Astrocyte (in vitro differentiated cells and primary cell): ENCODE data around the gene DBF4B.

ENCODE experiments used
- EZH2 ChIP-seq: IDR thresholded peaks from 2 replicates; pipeline ENCODE4 v1.6.1; 2012; ENCODE audit warnings: mild to moderate bottlenecking, low read length, inconsistent platforms; ENCODE audit not compliant: insufficient read depth
- TF ChIP-seq, protein P1 (sequence below): IDR thresholded peaks from 2 replicates; pipeline ENCODE4 v1.5.1; 2011; ENCODE audit warnings: low read depth, mild to moderate bottlenecking, inconsistent platforms, low read length, moderate library complexity; ENCODE audit not compliant: insufficient read depth

- TF ChIP-seq, protein P1, sequence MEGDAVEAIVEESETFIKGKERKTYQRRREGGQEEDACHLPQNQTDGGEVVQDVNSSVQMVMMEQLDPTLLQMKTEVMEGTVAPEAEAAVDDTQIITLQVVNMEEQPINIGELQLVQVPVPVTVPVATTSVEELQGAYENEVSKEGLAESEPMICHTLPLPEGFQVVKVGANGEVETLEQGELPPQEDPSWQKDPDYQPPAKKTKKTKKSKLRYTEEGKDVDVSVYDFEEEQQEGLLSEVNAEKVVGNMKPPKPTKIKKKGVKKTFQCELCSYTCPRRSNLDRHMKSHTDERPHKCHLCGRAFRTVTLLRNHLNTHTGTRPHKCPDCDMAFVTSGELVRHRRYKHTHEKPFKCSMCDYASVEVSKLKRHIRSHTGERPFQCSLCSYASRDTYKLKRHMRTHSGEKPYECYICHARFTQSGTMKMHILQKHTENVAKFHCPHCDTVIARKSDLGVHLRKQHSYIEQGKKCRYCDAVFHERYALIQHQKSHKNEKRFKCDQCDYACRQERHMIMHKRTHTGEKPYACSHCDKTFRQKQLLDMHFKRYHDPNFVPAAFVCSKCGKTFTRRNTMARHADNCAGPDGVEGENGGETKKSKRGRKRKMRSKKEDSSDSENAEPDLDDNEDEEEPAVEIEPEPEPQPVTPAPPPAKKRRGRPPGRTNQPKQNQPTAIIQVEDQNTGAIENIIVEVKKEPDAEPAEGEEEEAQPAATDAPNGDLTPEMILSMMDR: no peak
- no peak for TF ChIP-seq EZH2
Measured at GRCh38 chr17:44736551-44737240, 28.2 kb downstream of the DBF4B start.
